Aorta (tissue), 5 donors: ENCODE data around the gene GJD4. TPM values are rescaled to one million over a fixed set of nuclear protein-coding genes. Genes with fewer than 3 reads are reported as not detected.

Experiments
- ATAC-seq: fragments of 200-7000 bp; cut with Tn5 transposase; one replicate; pipeline ENCODE4 v1.9.1; 2022; ENCODE audit warnings: moderate library complexity; ENCODE audit not compliant: low FRiP score
- DNase-seq, 2 donors: peaks; one replicate each; pipeline ENCODE4 v3.0.0-alpha.2; 2020
- H3K27ac ChIP-seq, 2 donors: one replicate each; pipeline ENCODE4 v1.5.1; 2013; ENCODE audit warnings: low read length in 2 of 2, mild to moderate bottlenecking in 2 of 2, moderate library complexity in 2 of 2, control low read depth in 1 of 2, inconsistent platforms in 1 of 2, low read depth in 1 of 2
- H3K27me3 ChIP-seq, 2 donors: one replicate each; pipeline ENCODE4 v1.6.1; 2013; ENCODE audit warnings: control low read depth in 1 of 2, low read length in 1 of 2, mild to moderate bottlenecking in 1 of 2, moderate library complexity in 1 of 2; ENCODE audit not compliant: insufficient read depth in 2 of 2, control insufficient read depth in 1 of 2
- H3K36me3 ChIP-seq, 2 donors: one replicate each; pipeline ENCODE4 v1.6.1; 2013; ENCODE audit warnings: control low read depth in 1 of 2, low read length in 1 of 2, mild to moderate bottlenecking in 1 of 2; ENCODE audit not compliant: insufficient read depth in 2 of 2, control insufficient read depth in 1 of 2
- H3K4me1 ChIP-seq, 2 donors: one replicate each; pipeline ENCODE4 v1.6.1; 2013; ENCODE audit warnings: low read length in 2 of 2, control low read depth in 1 of 2, mild to moderate bottlenecking in 1 of 2, moderate library complexity in 1 of 2; ENCODE audit not compliant: insufficient read depth in 2 of 2, control insufficient read depth in 1 of 2
- H3K4me3 ChIP-seq, 2 donors: one replicate each; pipeline ENCODE4 v1.5.1; 2013; ENCODE audit warnings: low read length in 2 of 2, control low read depth in 1 of 2, mild to moderate bottlenecking in 1 of 2
- H3K9me3 ChIP-seq: one replicate; pipeline ENCODE4 v1.6.1; 2013; ENCODE audit warnings: mild to moderate bottlenecking, low read length; ENCODE audit not compliant: control insufficient read depth
- WGBS, 2 donors: extraction: QIAGEN DNeasy Blood & Tissue Kit; methylation state at CpG; one replicate each; pipeline ENCODE4 v1.1.7; 2013; 5-methylcytosine and 5-hydroxymethylcytosine counted together
- intact Hi-C, 2 donors: fragments of 100-400 bp; cut with DNase I; formaldehyde crosslinking; loops; one replicate each; pipeline versions ENCODE4 v1.14.2 to v1.15.0; 2022
- long read RNA-seq, 2 donors: library from polyadenylated mRNA; unstranded; transcript quantifications; one replicate each; pipeline ENCODE4 v2.0.0, GENCODE V29; 2020 to 2021
- polyA plus RNA-seq, 2 donors: library from polyadenylated mRNA; stranded (reverse); fragments of 200-250 nt; gene quantifications; one replicate each; pipeline ENCODE4 v1.2.3, GENCODE V29; 2013
- total RNA-seq, 2 donors: library from RNA; stranded (reverse); fragmentation: NEBNext Ultra II Directional; extraction: Animal tissue kit (Norgen Biotek cat#: 25700); gene quantifications; one replicate each; pipeline ENCODE4 v1.2.1, GENCODE V29; 2021
- donor health status: healthy with polysubstance abuse.
- donor health status: Bipolar disorder and iron deficiency.
- donor health status: DM: no; HTN: no; CAD: no.
- donor health status: DM: no; HTN: no; CAD: no.
- donor health status: DM: yes; HTN: yes; CAD: no.

GJD4 gene, protein sequence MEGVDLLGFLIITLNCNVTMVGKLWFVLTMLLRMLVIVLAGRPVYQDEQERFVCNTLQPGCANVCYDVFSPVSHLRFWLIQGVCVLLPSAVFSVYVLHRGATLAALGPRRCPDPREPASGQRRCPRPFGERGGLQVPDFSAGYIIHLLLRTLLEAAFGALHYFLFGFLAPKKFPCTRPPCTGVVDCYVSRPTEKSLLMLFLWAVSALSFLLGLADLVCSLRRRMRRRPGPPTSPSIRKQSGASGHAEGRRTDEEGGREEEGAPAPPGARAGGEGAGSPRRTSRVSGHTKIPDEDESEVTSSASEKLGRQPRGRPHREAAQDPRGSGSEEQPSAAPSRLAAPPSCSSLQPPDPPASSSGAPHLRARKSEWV
- not detected for total RNA-seq
- not detected for polyA plus RNA-seq
- long read RNA-seq, donor 1, result 0 reads
- long read RNA-seq, donor 2, result 0 reads

DNA sequence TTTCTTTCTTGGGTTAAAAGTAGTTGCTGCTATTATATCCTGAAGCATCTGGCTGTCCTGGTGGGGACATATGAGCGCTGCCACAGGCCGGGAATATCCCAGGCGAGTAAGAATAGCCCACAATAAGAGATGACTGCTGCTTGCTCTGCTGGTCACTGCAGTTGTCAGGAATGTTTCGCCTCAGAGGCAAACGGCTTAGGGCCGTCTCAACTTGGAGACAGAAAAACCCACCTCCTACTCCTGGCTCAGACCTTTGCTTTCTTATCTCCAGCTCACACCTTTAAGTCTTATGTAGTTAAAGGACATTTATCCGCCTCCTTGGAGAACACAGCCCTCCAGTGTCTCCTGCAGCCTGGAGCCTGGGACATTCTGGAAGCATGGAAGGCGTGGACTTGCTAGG is at the start of gene GJD4:
Gene GJD4 (plus strand): TSS at position 151 of the 400 bp plus-strand sequence. CDS start 227 bp downstream, at position 378.
- Histone ChIP-seq H3K27ac (no peak within 1 kb of the TSS), H3K4me1 (no peaks in the 10 kb centered on the region), H3K9me3 (no peaks in the 10 kb centered on the region), H3K36me3 (no peaks in the 10 kb centered on the region), H3K27me3 (no peaks in the 10 kb centered on the region), H3K4me3 (no peak within 1 kb of the TSS)
- 83 to 84% methylated on average over 8 of the region's 8 CpGs for whole genome bisulfite sequencing, 2 donors
- no peak for ATAC-seq
- DNase-seq, result no peak
- intact Hi-C loops, result no loop called here

DNA sequence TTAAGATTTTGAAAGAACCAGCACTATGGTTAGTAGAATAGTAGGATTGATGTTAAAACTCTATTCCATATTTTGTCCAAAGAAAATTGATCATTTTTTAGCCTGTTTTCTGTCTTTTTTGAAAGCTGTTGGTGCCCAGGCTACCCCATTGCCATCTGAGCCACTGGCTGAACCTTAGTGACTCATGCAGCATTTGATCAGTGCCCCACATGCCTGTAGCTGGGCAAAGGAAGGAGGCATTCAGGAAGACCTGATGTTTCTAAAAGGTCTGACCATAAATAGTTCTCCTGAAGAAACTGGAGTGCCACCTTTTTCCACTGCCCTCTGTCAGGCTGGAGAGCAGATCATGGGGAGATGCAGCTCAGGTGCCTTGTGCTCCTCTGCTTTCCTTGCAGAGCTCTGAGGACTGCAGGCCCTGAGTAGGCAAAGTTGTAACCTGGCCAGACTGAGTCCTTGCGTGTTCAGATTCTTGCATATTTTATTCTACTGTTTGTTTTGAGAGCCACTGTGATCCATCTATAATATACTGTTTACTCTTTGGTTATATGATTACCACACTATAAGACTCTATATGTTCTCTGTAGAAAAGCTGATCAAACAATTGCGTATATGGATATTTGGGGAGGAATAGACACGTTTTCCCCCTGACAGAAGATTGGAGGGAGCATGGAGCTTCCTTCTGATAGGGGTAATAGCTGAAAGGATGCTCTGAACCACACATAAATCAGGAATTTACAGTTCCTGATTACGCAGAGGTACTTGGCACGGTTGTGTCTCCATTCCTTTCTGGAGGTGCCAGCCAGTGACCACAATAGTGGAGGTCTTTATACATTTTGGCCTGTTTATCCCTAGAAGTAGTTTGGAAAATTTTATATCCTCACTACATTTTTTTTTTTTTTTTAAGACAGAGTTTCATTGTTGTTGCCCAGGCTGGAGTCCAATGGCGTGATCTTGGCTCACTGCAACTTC is 48.9 kb upstream of the GJD4 start:
- Histone ChIP-seq H3K36me3 (no peaks in the 10 kb centered on the region), H3K27ac (no peak overlapping the region), H3K4me3 (no peak overlapping the region), H3K27me3 (no peaks in the 10 kb centered on the region), H3K4me1 (no peaks in the 10 kb centered on the region), H3K9me3 (no peaks in the 10 kb centered on the region)
- DNase-seq (no peak), ATAC-seq (no peak)
- WGBS, 2 donors, result 93 to 95% methylated on average over 6 of the region's 6 CpGs
- intact Hi-C loops, result loop anchor here in 1 of 2 donors (10.0 kb wide), 1 partner anchor 211 kb away; no protein-coding TSS in a partner anchor

DNA sequence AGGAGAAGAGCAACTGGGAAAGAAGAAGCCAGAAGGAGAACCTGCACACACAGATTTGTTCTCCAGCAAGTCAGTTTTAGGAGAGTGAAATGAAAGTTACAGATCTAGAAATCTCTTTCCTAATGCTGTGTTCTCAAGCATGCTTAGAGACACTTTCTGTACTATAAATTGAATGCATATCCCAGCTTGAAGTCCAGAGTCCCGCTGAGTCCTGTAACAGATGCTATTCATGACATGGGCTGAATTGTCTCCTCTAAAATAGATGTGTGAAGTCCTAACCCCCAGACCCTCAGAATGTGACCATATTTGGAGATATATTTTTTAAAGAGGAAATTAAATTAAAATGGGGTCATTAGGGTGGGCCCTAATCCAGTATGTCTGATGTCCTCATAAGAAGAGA is 46.9 kb upstream of the GJD4 start:
- Histone ChIP-seq H3K4me1 (no peaks in the 10 kb centered on the region), H3K9me3 (no peaks in the 10 kb centered on the region), H3K27me3 (no peaks in the 10 kb centered on the region), H3K27ac (no peak overlapping the region), H3K4me3 (no peak overlapping the region), H3K36me3 (no peaks in the 10 kb centered on the region)
- WGBS, 2 donors, result 94 to 98% methylated on average over 1 of the region's 1 CpG
- intact Hi-C loops, result loop anchor here in 1 of 2 donors (10.0 kb wide), 1 partner anchor 213 kb away; no protein-coding TSS in a partner anchor
- DNase-seq (no peak), ATAC-seq (no peak)

DNA sequence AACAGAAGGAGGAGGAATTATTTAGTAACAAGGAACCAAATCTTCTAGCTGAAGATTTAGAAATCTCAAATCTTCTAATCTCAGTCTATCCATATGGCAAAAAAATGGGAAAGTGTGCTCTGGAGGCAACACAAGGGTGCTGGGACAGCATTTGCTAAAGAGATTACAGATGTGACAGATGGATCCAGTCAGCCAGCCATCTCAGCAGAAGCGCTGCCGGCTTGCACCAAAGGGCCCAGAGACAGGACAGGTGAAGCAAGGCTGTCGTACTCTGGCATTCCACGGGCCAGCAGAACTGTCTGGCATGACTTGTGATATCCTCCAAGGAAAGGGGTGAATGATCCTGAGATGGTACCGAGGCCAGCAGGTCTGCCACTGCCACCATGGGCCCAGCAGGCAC is 45.7 kb upstream of the GJD4 start:
- Histone ChIP-seq H3K27ac (no peak overlapping the region), H3K4me3 (no peak overlapping the region), H3K9me3 (no peaks in the 10 kb centered on the region), H3K27me3 (no peaks in the 10 kb centered on the region), H3K4me1 (no peaks in the 10 kb centered on the region), H3K36me3 (no peaks in the 10 kb centered on the region)
- intact Hi-C loops, result loop anchor here in 1 of 2 donors (10.0 kb wide), 1 partner anchor 215 kb away; no protein-coding TSS in a partner anchor
- ATAC-seq (no peak), DNase-seq (no peak)
- 97 to 98% methylated on average over 5 of the region's 5 CpGs for WGBS, 2 donors

DNA sequence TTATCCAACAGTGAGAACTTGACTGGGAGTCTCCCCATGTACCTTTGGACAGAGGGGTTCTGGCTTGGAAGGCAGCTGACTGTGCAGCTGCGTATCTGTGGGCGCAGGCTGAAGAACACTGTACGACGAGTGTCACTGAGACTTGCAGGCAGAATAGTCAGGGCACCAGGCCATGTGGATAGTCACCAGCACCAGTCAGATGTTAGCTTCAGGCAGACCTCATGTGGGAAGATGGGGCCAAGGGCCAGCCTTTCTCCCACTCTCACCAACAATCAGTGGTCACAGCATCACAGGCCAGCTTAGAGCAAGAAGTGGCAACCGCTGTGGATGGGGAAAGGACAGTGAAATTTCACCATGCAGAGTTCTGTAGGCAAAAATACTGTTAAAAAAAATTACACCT is 43.4 kb upstream of the GJD4 start:
- H3K9me3 ChIP-seq, result no peaks in the 10 kb centered on the region
- H3K4me3 ChIP-seq, result no peak overlapping the region
- H3K4me1 ChIP-seq, result no peaks in the 10 kb centered on the region
- H3K27ac ChIP-seq, result no peak overlapping the region
- no peak for DNase-seq
- intact Hi-C loops, result loop anchor here in 1 of 2 donors (10.0 kb wide), 1 partner anchor 227 kb away; the partner anchor contains the start of gene CCNY
- no peak for ATAC-seq
- WGBS, 2 donors, result 69 to 72% methylated on average over 5 of the region's 5 CpGs
- H3K27me3 ChIP-seq, result no peaks in the 10 kb centered on the region
- no peaks in the 10 kb centered on the region for H3K36me3 ChIP-seq

DNA sequence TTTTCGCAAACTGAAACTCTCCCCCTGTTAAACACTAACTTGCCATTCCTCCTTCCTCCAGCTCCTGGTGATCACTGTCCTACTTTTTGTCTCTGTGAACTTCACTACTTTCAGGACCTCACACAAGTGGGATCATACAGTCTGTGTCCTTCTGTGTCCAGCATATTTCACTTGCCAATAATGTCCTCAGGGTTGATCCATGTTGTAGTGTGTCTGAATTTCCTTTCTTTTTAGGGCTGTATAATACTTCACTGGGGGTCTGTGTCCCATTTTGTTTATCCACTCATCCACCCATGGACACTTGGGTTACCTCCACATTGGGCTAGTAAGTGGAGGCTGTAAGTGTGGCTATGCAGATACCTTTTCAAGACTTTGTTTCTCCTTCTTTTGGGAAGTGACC is 42.7 kb upstream of the GJD4 start:
- DNase-seq (no peak), ATAC-seq (no peak)
- H3K4me3 ChIP-seq, result no peak overlapping the region
- no peaks in the 10 kb centered on the region for H3K36me3 ChIP-seq
- no peak overlapping the region for H3K27ac ChIP-seq
- 96 to 97% methylated on average over 1 of the region's 1 CpG for WGBS, 2 donors
- H3K9me3 ChIP-seq, result no peaks in the 10 kb centered on the region
- H3K27me3 ChIP-seq, result no peaks in the 10 kb centered on the region
- intact Hi-C loops, result loop anchor here in 1 of 2 donors (10.0 kb wide), 1 partner anchor 228 kb away; the partner anchor contains the start of gene CCNY
- no peaks in the 10 kb centered on the region for H3K4me1 ChIP-seq

DNA sequence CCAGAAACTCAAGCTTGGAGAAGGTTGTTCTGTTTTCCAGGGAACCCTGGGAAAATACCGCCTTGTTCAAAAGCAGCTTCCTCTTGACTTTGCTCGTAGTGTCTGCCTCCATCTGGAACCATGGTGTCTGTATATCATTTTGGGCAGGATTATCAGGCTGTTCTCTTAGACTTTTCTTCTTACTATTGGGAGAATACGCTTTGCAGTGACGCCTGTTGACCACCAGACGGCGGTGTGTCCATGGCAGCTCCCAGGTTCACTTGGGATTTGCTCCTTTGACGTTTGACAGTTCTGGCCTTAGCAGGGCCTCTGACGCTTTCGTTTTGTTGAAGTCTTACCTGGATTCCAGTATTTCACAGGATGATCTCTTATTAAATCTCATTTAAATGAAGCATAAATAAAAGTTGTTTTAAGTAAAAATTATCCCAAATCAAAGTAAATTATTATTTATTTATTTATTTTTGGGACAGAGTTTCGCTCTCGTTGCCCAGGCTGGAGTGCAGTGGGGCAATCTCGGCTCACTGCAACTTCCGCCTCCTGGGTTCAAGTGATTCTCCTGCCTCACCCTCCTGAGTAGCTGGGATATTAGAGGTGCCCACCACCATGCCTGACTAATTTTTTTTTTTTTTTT is 41.8 kb upstream of the GJD4 start:
- DNase-seq, result no peak
- Histone ChIP-seq H3K27ac (no peak overlapping the region), H3K36me3 (no peaks in the 10 kb centered on the region), H3K9me3 (no peaks in the 10 kb centered on the region), H3K4me1 (no peaks in the 10 kb centered on the region), H3K4me3 (no peak overlapping the region), H3K27me3 (no peaks in the 10 kb centered on the region)
- ATAC-seq, result peak; percentile 76
- WGBS, 2 donors, result 43 to 44% methylated on average over 13 of the region's 13 CpGs
- intact Hi-C loops, result loop anchor here in 1 of 2 donors (10.0 kb wide), 1 partner anchor 229 kb away; the partner anchor contains the start of gene CCNY

DNA sequence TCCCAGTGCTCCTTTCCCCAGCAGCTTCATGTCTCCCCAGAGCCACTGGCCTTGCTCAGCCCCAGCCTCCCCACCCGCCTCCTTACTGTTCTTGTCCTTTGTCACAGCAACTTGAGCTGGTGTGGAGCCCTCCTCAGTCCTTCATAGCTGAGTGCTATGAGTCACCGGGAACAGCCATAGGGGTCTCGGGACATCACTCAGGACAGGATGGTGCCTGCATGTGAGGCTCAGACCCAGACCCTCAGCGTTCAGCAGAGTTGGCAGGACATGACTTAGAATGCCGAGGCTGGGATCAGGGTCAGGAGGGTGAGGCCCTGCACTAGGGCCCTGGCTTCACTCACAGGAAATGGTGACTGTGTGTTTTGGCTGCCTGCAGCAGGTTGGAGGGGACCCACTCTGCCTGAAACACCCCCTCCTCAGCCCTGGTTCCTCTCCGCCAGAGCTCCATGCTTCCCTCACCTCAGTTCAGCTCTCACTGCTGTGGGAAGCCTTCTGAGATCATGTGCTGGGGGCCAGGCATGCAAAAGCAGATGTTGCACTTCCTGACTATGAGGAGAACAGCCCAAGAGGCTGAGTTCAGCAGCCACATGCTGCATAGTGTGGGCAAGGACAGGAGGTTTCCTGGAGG is 40.7 kb upstream of the GJD4 start:
- Histone ChIP-seq H3K4me3 (no peak overlapping the region), H3K9me3 (no peaks in the 10 kb centered on the region), H3K36me3 (no peaks in the 10 kb centered on the region), H3K27ac (no peak overlapping the region), H3K4me1 (no peaks in the 10 kb centered on the region), H3K27me3 (no peaks in the 10 kb centered on the region)
- DNase-seq (peak in 1 of 2 donors; percentile 63), ATAC-seq (peak; percentile 49)
- intact Hi-C loops, result loop anchor here in 1 of 2 donors (10.0 kb wide), 1 partner anchor 230 kb away; the partner anchor contains the start of gene CCNY
- WGBS, 2 donors, result 26 to 29% methylated on average over 6 of the region's 6 CpGs
